GM23338 (cell line): ENCODE results near the gene LIF. TPM values are rescaled to one million over a fixed set of nuclear protein-coding genes. Genes with fewer than 3 reads are reported as not detected.
A peak's percentile ranks its signal among the peaks of the same experiment; 100 is the strongest.

Source experiments
- ATAC-seq: fragments of 200-7000 bp; cut with Tn5 transposase; 3 replicates; pipeline ENCODE4 v1.9.1; 2020
- DNase-seq: peaks from one replicate; pipeline ENCODE4 v3.0.0-alpha.2; 2015; ENCODE audit warnings: low spot score
- H2AFZ ChIP-seq: fragments of 200-600 bp; sonication (generic); 2 replicates; pipeline ENCODE4 v1.8.0; 2016; ENCODE audit warnings: antibody characterized with exemption, mild to moderate bottlenecking, moderate library complexity
- H3F3A ChIP-seq: fragments of 200-600 bp; sonication (generic); replicated peaks from 2 replicates; pipeline ENCODE4 v1.8.0; 2017; ENCODE audit warnings: antibody characterized with exemption, mixed run types, low read depth
- H3K27ac ChIP-seq: fragments of 200-600 bp; sonication (generic); 2 replicates; pipeline ENCODE4 v1.6.1; 2016; ENCODE audit warnings: low read depth
- H3K27me3 ChIP-seq: fragments of 200-600 bp; sonication (generic); 2 replicates; pipeline ENCODE4 v1.8.0; 2016; ENCODE audit warnings: mild to moderate bottlenecking, mixed run types, moderate library complexity; ENCODE audit not compliant: insufficient read depth
- H3K36me3 ChIP-seq: fragments of 200-600 bp; sonication (generic); 2 replicates; pipeline ENCODE4 v1.8.0; 2016; ENCODE audit warnings: mild to moderate bottlenecking; ENCODE audit not compliant: insufficient read depth
- H3K4me1 ChIP-seq: fragments of 200-600 bp; sonication (generic); 2 replicates; pipeline ENCODE4 v1.8.0; 2016; ENCODE audit warnings: mild to moderate bottlenecking, moderate library complexity; ENCODE audit not compliant: insufficient read depth
- H3K4me2 ChIP-seq: fragments of 200-600 bp; sonication (generic); 2 replicates; pipeline ENCODE4 v1.7.1; 2017; ENCODE audit warnings: mixed run types
- H3K4me3 ChIP-seq: fragments of 200-600 bp; sonication (generic); 2 replicates; pipeline ENCODE4 v1.6.1; 2016; ENCODE audit warnings: mixed run types
- H3K79me2 ChIP-seq: fragments of 200-600 bp; sonication (generic); replicated peaks from 2 replicates; pipeline ENCODE4 v1.8.0; 2017; ENCODE audit warnings: mild to moderate bottlenecking; ENCODE audit not compliant: insufficient read depth
- H3K9me2 ChIP-seq: fragments of 200-600 bp; sonication (generic); 2 replicates; pipeline ENCODE4 v1.8.0; 2017; ENCODE audit not compliant: insufficient read depth
- H4K20me1 ChIP-seq: fragments of 200-600 bp; sonication (generic); replicated peaks from 2 replicates; pipeline ENCODE4 v1.8.0; 2017; ENCODE audit warnings: mild to moderate bottlenecking; ENCODE audit not compliant: insufficient read depth
- H3K27ac Mint-ChIP-seq: 2 replicates; pipeline ENCODE4 v1.8.0; 2020; ENCODE audit warnings: inconsistent platforms, mild to moderate bottlenecking, moderate library complexity, mixed read lengths
- H3K27me3 Mint-ChIP-seq: 3 replicates; pipeline ENCODE4 v1.8.0; 2022; ENCODE audit warnings: low read depth, mild to moderate bottlenecking, moderate library complexity, mixed read lengths, inconsistent platforms; ENCODE audit not compliant: insufficient read depth, poor library complexity
- H3K36me3 Mint-ChIP-seq: 3 replicates; pipeline ENCODE4 v1.8.0; 2021; ENCODE audit warnings: low read depth, mild to moderate bottlenecking, inconsistent platforms, moderate library complexity, mixed read lengths
- H3K4me1 Mint-ChIP-seq: 3 replicates; pipeline ENCODE4 v1.8.0; 2020; ENCODE audit warnings: mild to moderate bottlenecking, inconsistent platforms, mixed read lengths
- H3K4me3 Mint-ChIP-seq: 3 replicates; pipeline ENCODE4 v1.8.0; 2021; ENCODE audit warnings: moderate library complexity, mild to moderate bottlenecking, inconsistent platforms, mixed read lengths
- H3K9me3 Mint-ChIP-seq: 3 replicates; pipeline ENCODE4 v1.8.0; 2020; ENCODE audit warnings: moderate library complexity, mild to moderate bottlenecking, inconsistent platforms, mixed read lengths
- CREB1 ChIP-seq: fragments of 250-450 bp; sonication (Bioruptor Pico); IDR thresholded peaks from 2 replicates; pipeline ENCODE4 v1.5.0; 2020; ENCODE audit warnings: low read depth, mild to moderate bottlenecking, moderate library complexity
- EZH2 ChIP-seq: fragments of 200-600 bp; sonication (generic); IDR thresholded peaks from one replicate; pipeline ENCODE4 v1.8.0; 2017; ENCODE audit warnings: antibody characterized with exemption, mild to moderate bottlenecking, low read depth; ENCODE audit not compliant: unreplicated experiment
- EZH2phosphoT487 ChIP-seq: fragments of 200-600 bp; sonication (generic); IDR thresholded peaks from one replicate; pipeline ENCODE4 v1.8.1; 2018; ENCODE audit warnings: antibody characterized with exemption; ENCODE audit not compliant: unreplicated experiment
- NANOG ChIP-seq: IDR thresholded peaks from 2 replicates; pipeline ENCODE4 v1.6.1; 2016; ENCODE audit warnings: antibody characterized with exemption, borderline replicate concordance
- POLR2AphosphoS5 ChIP-seq: IDR thresholded peaks from 2 replicates; pipeline ENCODE4 v1.6.1; 2016; ENCODE audit warnings: antibody characterized with exemption, low read depth
- REST ChIP-seq: IDR thresholded peaks from one replicate; pipeline ENCODE4 v1.6.1; 2018; ENCODE audit warnings: antibody characterized with exemption; ENCODE audit not compliant: unreplicated experiment
- STAT1 ChIP-seq: IDR thresholded peaks from one replicate; pipeline ENCODE4 v1.6.1; 2016; ENCODE audit warnings: antibody characterized with exemption; ENCODE audit not compliant: unreplicated experiment
- ZNF114 ChIP-seq: fragments of 250-450 bp; sonication (Bioruptor Pico); IDR thresholded peaks from 2 replicates; pipeline ENCODE4 v1.5.0; 2020; ENCODE audit warnings: mild to moderate bottlenecking, moderate library complexity
- ZNF331 ChIP-seq: fragments of 250-450 bp; sonication (Bioruptor Pico); IDR thresholded peaks from 2 replicates; pipeline ENCODE4 v1.5.0; 2020; ENCODE audit warnings: low read depth, mild to moderate bottlenecking, moderate library complexity
- ZNF462 ChIP-seq: fragments of 250-450 bp; sonication (Bioruptor Pico); IDR thresholded peaks from 2 replicates; pipeline ENCODE4 v1.5.0; 2020; ENCODE audit warnings: mild to moderate bottlenecking, moderate library complexity
- polyA plus RNA-seq: library from polyadenylated mRNA; unstranded; fragments of >200 nt; fragmentation: Nextera tagmentation; extraction: Ambion mirVana; gene quantifications from 2 replicates; pipeline ENCODE4 v1.2.1, GENCODE V29; 2016
- total RNA-seq: library from RNA; depleted of rRNA; stranded (reverse); fragments of >200 nt; shearing (Covaris generic); gene quantifications from 2 replicates; pipeline ENCODE4 v1.2.3, GENCODE V29; 2014

The LIF gene
- total and polyA plus RNA-seq, 2 experiments from 2014 or later: 1.8 to 3.6 TPM

- H3K79me2 ChIP-seq: no peaks in the 10 kb centered on the region
- no peak for ATAC-seq
- H2AFZ ChIP-seq: no peak overlapping the region
- TF ChIP-seq ZNF331 (CRISPR knock-in tag) (no peak), ZNF114 (no peak)
- no peaks in the 10 kb centered on the region for H3K9me3 Mint-ChIP-seq
- H3K27me3 ChIP-seq: peaks cover 7% of the 10 kb centered on the region; the same call in 1 of the 2 replicates
- peaks cover 14% of the 10 kb centered on the region; the same call in 2 of the 3 replicates for H3K4me1 Mint-ChIP-seq
- H3K27ac Mint-ChIP-seq: no peak overlapping the region
- no peak overlapping the region for H3K4me2 ChIP-seq
- H3K36me3 Mint-ChIP-seq: no peaks in the 10 kb centered on the region
- no peak overlapping the region for H3K4me3 ChIP-seq
- H3F3A ChIP-seq: peaks cover 11% of the 10 kb centered on the region
- no peaks in the 10 kb centered on the region for H3K36me3 ChIP-seq
- DNase-seq: no peak
- no peak overlapping the region for H3K4me3 Mint-ChIP-seq
- H3K27ac ChIP-seq: no peak overlapping the region
- H3K4me1 ChIP-seq: peaks cover 14% of the 10 kb centered on the region; the same call in 1 of the 2 replicates
- peaks cover 21% of the 10 kb centered on the region for H3K27me3 Mint-ChIP-seq
- no peaks in the 10 kb centered on the region for H3K9me2 ChIP-seq
- H4K20me1 ChIP-seq: no peaks in the 10 kb centered on the region; the same call in 1 of the 2 replicates
Observed at GRCh38 chr22:30291058-30291892, 44.7 kb upstream of the LIF start.

- H3K27me3 Mint-ChIP-seq: peaks cover 21% of the 10 kb centered on the region
- Histone ChIP-seq H3K27me3 (peaks cover 7% of the 10 kb centered on the region; the same call in 1 of the 2 replicates), H2AFZ (no peak overlapping the region), H3F3A (peaks cover 11% of the 10 kb centered on the region), H3K9me2 (no peaks in the 10 kb centered on the region), H3K36me3 (no peaks in the 10 kb centered on the region), H3K79me2 (no peaks in the 10 kb centered on the region), H4K20me1 (no peaks in the 10 kb centered on the region; the same call in 1 of the 2 replicates), H3K27ac (no peak overlapping the region), H3K4me1 (peaks cover 14% of the 10 kb centered on the region; the same call in 1 of the 2 replicates), H3K4me3 (peak overlapping the region; percentile 75), H3K4me2 (peak overlapping the region; percentile 91)
- H3K36me3 Mint-ChIP-seq: no peaks in the 10 kb centered on the region
- peak overlapping the region; percentile 79; the same call in 2 of the 3 replicates for H3K4me3 Mint-ChIP-seq
- no peak overlapping the region for H3K27ac Mint-ChIP-seq
- ATAC-seq (no peak), DNase-seq (peak; percentile 41)
- peaks cover 14% of the 10 kb centered on the region; the same call in 2 of the 3 replicates for H3K4me1 Mint-ChIP-seq
- H3K9me3 Mint-ChIP-seq: no peaks in the 10 kb centered on the region
- no peak for TF ChIP-seq POLR2AphosphoS5
- TF ChIP-seq ZNF114: no peak
- no peak for TF ChIP-seq STAT1
- no peak for TF ChIP-seq ZNF462 (CRISPR knock-in tag)
- TF ChIP-seq NANOG: no peak
- no peak for TF ChIP-seq EZH2phosphoT487
- TF ChIP-seq EZH2: no peak
- no peak for TF ChIP-seq ZNF331 (CRISPR knock-in tag)
- TF ChIP-seq REST: no peak
- no peak for TF ChIP-seq CREB1
Observed at GRCh38 chr22:30290342-30291057, 43.9 kb upstream of the LIF start.
